Lung (tissue), 12 donors: ENCODE measurements around the gene HCN1. TPM values are rescaled to one million over a fixed set of nuclear protein-coding genes. Genes with fewer than 3 reads are reported as not detected.

Experiments
- ATAC-seq: fragments of 200-7000 bp; cut with Tn5 transposase; one replicate; pipeline ENCODE4 v1.9.1; 2020; ENCODE audit warnings: moderate number of reproducible peaks; ENCODE audit not compliant: insufficient read depth, low FRiP score
- DNase-seq, 3 donors: peaks; one replicate each; pipeline ENCODE4 v3.0.0-alpha.2; 2013 to 2017
- H3K27ac ChIP-seq, 2 donors: one replicate each; pipeline ENCODE4 v1.5.1; 2013; ENCODE audit warnings: mild to moderate bottlenecking in 2 of 2, moderate library complexity in 2 of 2, control low read depth in 1 of 2, inconsistent platforms in 1 of 2, low read depth in 1 of 2, low read length in 1 of 2
- H3K27me3 ChIP-seq, 3 donors: one replicate each; pipeline ENCODE4 v1.5.1; 2013; ENCODE audit warnings: low read length in 2 of 3; ENCODE audit not compliant: control insufficient read depth in 3 of 3, insufficient read depth in 3 of 3
- H3K36me3 ChIP-seq, 4 donors: one replicate each; pipeline ENCODE4 v1.5.1; 2013; ENCODE audit warnings: low read length in 4 of 4, mild to moderate bottlenecking in 1 of 4, moderate library complexity in 1 of 4; ENCODE audit not compliant: control insufficient read depth in 4 of 4, insufficient read depth in 4 of 4
- H3K4me1 ChIP-seq, 5 donors: one replicate each; pipeline ENCODE4 v1.5.1; 2013; ENCODE audit warnings: low read length in 5 of 5, mild to moderate bottlenecking in 2 of 5, moderate library complexity in 1 of 5; ENCODE audit not compliant: control insufficient read depth in 5 of 5, insufficient read depth in 5 of 5
- H3K4me3 ChIP-seq: one replicate; pipeline ENCODE4 v1.5.1; 2013; ENCODE audit warnings: mild to moderate bottlenecking, control low read depth, moderate library complexity
- H3K9ac ChIP-seq, 2 donors: one replicate each; pipeline ENCODE4 v1.5.1; 2013; ENCODE audit warnings: low read length in 2 of 2, control low read depth in 1 of 2; ENCODE audit not compliant: insufficient read depth in 1 of 2
- H3K9me3 ChIP-seq, 4 donors: one replicate each; pipeline ENCODE4 v1.5.1; 2013; ENCODE audit warnings: low read length in 3 of 4, mild to moderate bottlenecking in 1 of 4, moderate library complexity in 1 of 4; ENCODE audit not compliant: control insufficient read depth in 4 of 4, insufficient read depth in 3 of 4
- CTCF ChIP-seq: IDR thresholded peaks from 2 replicates; pipeline ENCODE4 v1.5.1; 2012; ENCODE audit warnings: mild to moderate bottlenecking; ENCODE audit errors: control extremely low read depth, extremely low read depth
- WGBS, 2 donors: extraction: QIAGEN DNeasy Blood & Tissue Kit; methylation state at CpG; one replicate each; pipeline ENCODE4 v1.1.7; 2013; 5-methylcytosine and 5-hydroxymethylcytosine counted together
- polyA plus RNA-seq, 2 donors: library from polyadenylated mRNA; stranded (reverse); fragments of 200-250 nt; gene quantifications; one replicate each; pipeline ENCODE4 v1.2.1, GENCODE V29; 2013
- total RNA-seq, 2 donors: library from RNA; depleted of rRNA in 1 of 2; stranded (reverse); fragments of >200 nt in 1 of 2; gene quantifications; one replicate each; pipeline ENCODE4 v1.2.1, GENCODE V29; 2014 to 2021
- donor health status: control.
- donor health status: control.
- donor health status: Bipolar disorder and iron deficiency.
- donor health status: healthy.
- donor health status: DM: yes; HTN: yes; CAD: no.

HCN1 gene
- total and polyA plus RNA-seq, 4 donors = 0.01 to 0.06 (median 0.06) TPM; not detected in 1

DNA sequence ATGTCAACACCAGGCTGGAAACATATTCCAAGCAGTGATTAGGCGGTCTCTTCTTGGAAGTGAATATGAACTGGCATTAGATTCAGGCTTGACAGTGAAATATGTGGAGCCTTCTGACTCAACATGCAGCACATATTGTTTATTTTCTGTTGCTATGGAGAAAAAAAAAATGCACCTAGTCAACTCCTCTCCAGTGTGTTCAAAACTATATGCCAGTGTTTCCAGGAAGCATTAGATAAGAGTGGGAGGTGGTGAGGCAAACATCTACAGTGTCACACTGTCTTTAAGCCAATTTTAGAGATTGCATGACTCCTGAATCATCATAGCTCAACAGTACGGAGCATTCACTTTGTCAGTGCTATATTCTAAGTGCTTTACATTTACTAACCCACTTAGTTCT, 117.9 kb downstream of the HCN1 start:
- no peak overlapping the region for H3K4me3 ChIP-seq
- no peak overlapping the region for H3K9ac ChIP-seq
- H3K9me3 ChIP-seq = no peaks in the 10 kb centered on the region
- no peaks in the 10 kb centered on the region for H3K27me3 ChIP-seq
- no peak for TF ChIP-seq CTCF
- peak; percentile 47 for ATAC-seq
- H3K36me3 ChIP-seq = no peaks in the 10 kb centered on the region
- no peak for DNase-seq
- H3K4me1 ChIP-seq = peaks cover 0 to 4% (median 0%) of the 10 kb centered on the region in 5 donors
- H3K27ac ChIP-seq = peak overlapping the region in 1 of 2 donors; percentile 60
- 60 to 75% methylated on average over 2 of the region's 2 CpGs for WGBS, 2 donors

GRCh38 chr5:45568813-45569212, 127.4 kb downstream of the HCN1 start:
- Histone ChIP-seq H3K4me1 (no peaks in the 10 kb centered on the region), H3K9ac (no peak overlapping the region), H3K4me3 (no peak overlapping the region), H3K27ac (no peak overlapping the region), H3K27me3 (no peaks in the 10 kb centered on the region), H3K36me3 (no peaks in the 10 kb centered on the region), H3K9me3 (no peaks in the 10 kb centered on the region)
- no peak for DNase-seq
- 12 to 21% methylated on average over 1 of the region's 1 CpG for WGBS, 2 donors
- no peak for TF ChIP-seq CTCF
- no peak for ATAC-seq

- no peak overlapping the region for H3K4me3 ChIP-seq
- H3K36me3 ChIP-seq = no peaks in the 10 kb centered on the region
- peak overlapping the region in 1 of 2 donors; percentile 26 for H3K27ac ChIP-seq
- 27 to 47% methylated on average over 3 of the region's 3 CpGs for WGBS, 2 donors
- no peaks in the 10 kb centered on the region for H3K27me3 ChIP-seq
- no peaks in the 10 kb centered on the region for H3K9me3 ChIP-seq
- no peak for TF ChIP-seq CTCF
- no peaks in the 10 kb centered on the region for H3K4me1 ChIP-seq
- ATAC-seq (no peak), DNase-seq (no peak)
- H3K9ac ChIP-seq = no peak overlapping the region
These were observed 153.8 kb downstream of the HCN1 start for GRCh38 chr5:45542421-45542820.

DNA sequence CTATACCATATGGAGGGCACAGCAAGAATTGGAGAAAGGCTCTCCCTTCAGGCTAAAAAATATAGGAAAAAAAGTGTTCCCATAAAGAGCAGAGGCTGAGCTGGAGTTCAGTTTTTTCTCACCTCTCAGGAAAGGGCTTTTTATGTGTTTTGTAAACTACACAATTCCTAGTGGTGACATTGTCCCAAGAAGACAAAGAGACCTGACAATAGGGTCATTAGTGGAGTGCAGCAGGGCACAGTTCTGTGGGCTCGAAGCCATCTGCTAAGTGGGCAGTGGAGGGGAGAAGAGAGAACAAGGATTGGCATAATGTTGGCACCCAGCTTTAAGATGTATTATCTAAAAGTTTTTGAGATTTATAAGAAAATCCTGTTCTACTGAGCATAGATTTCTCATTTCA, 162.5 kb downstream of the HCN1 start:
- WGBS, 2 donors = 59 to 60% methylated on average over 1 of the region's 1 CpG
- H3K4me1 ChIP-seq = peaks cover 0 to 4% (median 0%) of the 10 kb centered on the region in 5 donors
- H3K9me3 ChIP-seq = no peaks in the 10 kb centered on the region

More for the DNA sequence above, 162.5 kb downstream of the HCN1 start:
- no peak for TF ChIP-seq CTCF
- H3K27me3 ChIP-seq = no peaks in the 10 kb centered on the region
- DNase-seq (no peak), ATAC-seq (no peak)
- peak overlapping the region in 1 of 2 donors; percentile 58 for H3K27ac ChIP-seq
- H3K36me3 ChIP-seq = no peaks in the 10 kb centered on the region
- H3K9ac ChIP-seq = no peak overlapping the region
- H3K4me3 ChIP-seq = no peak overlapping the region
